Measurements from ENCODE around the gene UBAP2.

Gene UBAP2

GRCh38 chr9:33894316-33894715, 154.4 kb downstream of the UBAP2 start:
- TF ChIP-seq CTCF (IDR thresholded peaks at IDR 0.05; ENCODE audit: poor library complexity, severe bottlenecking), result no peak
- Histone ChIP-seq H3K27me3 (ENCODE audit: insufficient read depth, poor library complexity, severe bottlenecking) (no peaks in the 10 kb centered on the region), H3K9me3 (ENCODE audit: severe bottlenecking) (no peaks in the 10 kb centered on the region), H3K27ac (ENCODE audit: poor library complexity, severe bottlenecking) (no peak overlapping the region), H3K36me3 (ENCODE audit: low read depth) (peaks cover 41% of the 10 kb centered on the region), H3K4me3 (ENCODE audit: severe bottlenecking) (no peak overlapping the region), H3K4me1 (ENCODE audit: insufficient read depth, poor library complexity, severe bottlenecking) (no peaks in the 10 kb centered on the region)
- ATAC-seq (ENCODE audit: low read depth) (no peak), DNase-seq (ENCODE audit: low spot score) (no peak)

- no peak for TF ChIP-seq CTCF (IDR thresholded peaks at IDR 0.05; ENCODE audit: poor library complexity, severe bottlenecking)
- H3K27me3 ChIP-seq (ENCODE audit: insufficient read depth, poor library complexity, severe bottlenecking), result no peaks in the 10 kb centered on the region
- H3K4me3 ChIP-seq (ENCODE audit: severe bottlenecking), result no peak overlapping the region
- H3K27ac ChIP-seq (ENCODE audit: poor library complexity, severe bottlenecking), result no peak overlapping the region
- no peaks in the 10 kb centered on the region for H3K4me1 ChIP-seq (ENCODE audit: insufficient read depth, poor library complexity, severe bottlenecking)
- H3K36me3 ChIP-seq (ENCODE audit: low read depth), result peaks cover 36% of the 10 kb centered on the region
- ATAC-seq (ENCODE audit: low read depth) (no peak), DNase-seq (ENCODE audit: low spot score) (no peak)
- no peaks in the 10 kb centered on the region for H3K9me3 ChIP-seq (ENCODE audit: severe bottlenecking)
These were observed 154.8 kb downstream of the UBAP2 start for GRCh38 chr9:33893861-33894260.

- ATAC-seq (ENCODE audit: low read depth) (no peak), DNase-seq (ENCODE audit: low spot score) (no peak)
- H3K27ac ChIP-seq (ENCODE audit: poor library complexity, severe bottlenecking), result no peak overlapping the region
- H3K4me1 ChIP-seq (ENCODE audit: insufficient read depth, poor library complexity, severe bottlenecking), result peaks cover 8% of the 10 kb centered on the region
- no peak overlapping the region for H3K4me3 ChIP-seq (ENCODE audit: severe bottlenecking)
- peaks cover 28% of the 10 kb centered on the region for H3K36me3 ChIP-seq (ENCODE audit: low read depth)
- no peaks in the 10 kb centered on the region for H3K27me3 ChIP-seq (ENCODE audit: insufficient read depth, poor library complexity, severe bottlenecking)
- no peak for TF ChIP-seq CTCF (IDR thresholded peaks at IDR 0.05; ENCODE audit: poor library complexity, severe bottlenecking)
- H3K9me3 ChIP-seq (ENCODE audit: severe bottlenecking), result no peaks in the 10 kb centered on the region
These were observed 162.7 kb downstream of the UBAP2 start for GRCh38 chr9:33885948-33886347.

GRCh38 chr9:33884856-33885701, 163.6 kb downstream of the UBAP2 start:
- Histone ChIP-seq H3K27me3 (ENCODE audit: insufficient read depth, poor library complexity, severe bottlenecking) (no peaks in the 10 kb centered on the region), H3K4me1 (ENCODE audit: insufficient read depth, poor library complexity, severe bottlenecking) (peaks cover 8% of the 10 kb centered on the region), H3K4me3 (ENCODE audit: severe bottlenecking) (no peak overlapping the region), H3K9me3 (ENCODE audit: severe bottlenecking) (no peaks in the 10 kb centered on the region), H3K27ac (ENCODE audit: poor library complexity, severe bottlenecking) (peak overlapping the region; percentile 6), H3K36me3 (ENCODE audit: low read depth) (peaks cover 27% of the 10 kb centered on the region)
- no peak for TF ChIP-seq CTCF (IDR thresholded peaks at IDR 0.05; ENCODE audit: poor library complexity, severe bottlenecking)
- DNase-seq (ENCODE audit: low spot score) (no peak), ATAC-seq (ENCODE audit: low read depth) (peak; percentile 48; the same call in 2 of the 3 replicates)

GRCh38 chr9:33881635-33882034, 167.1 kb downstream of the UBAP2 start:
- no peak for DNase-seq (ENCODE audit: low spot score)
- ATAC-seq (ENCODE audit: low read depth), result peak; percentile 41; the same call in 1 of the 3 replicates
- Histone ChIP-seq H3K4me1 (ENCODE audit: insufficient read depth, poor library complexity, severe bottlenecking) (peaks cover 12% of the 10 kb centered on the region), H3K27ac (ENCODE audit: poor library complexity, severe bottlenecking) (no peak overlapping the region), H3K27me3 (ENCODE audit: insufficient read depth, poor library complexity, severe bottlenecking) (no peaks in the 10 kb centered on the region), H3K9me3 (ENCODE audit: severe bottlenecking) (no peaks in the 10 kb centered on the region), H3K4me3 (ENCODE audit: severe bottlenecking) (no peak overlapping the region), H3K36me3 (ENCODE audit: low read depth) (peaks cover 8% of the 10 kb centered on the region)
- no peak for TF ChIP-seq CTCF (IDR thresholded peaks at IDR 0.05; ENCODE audit: poor library complexity, severe bottlenecking)

All from RWPE2 (cell line).